OCI-LY3 (cell line): ENCODE measurements around the gene GID4.

Experiments
- CTCF ChIP-seq: fragments of 200-600, 300-600 bp; sonication (generic); IDR thresholded peaks from 2 replicates; pipeline ENCODE4 v1.5.1; 2014; ENCODE audit warnings: antibody characterized with exemption, low read length, low read depth
- EZH2phosphoT487 ChIP-seq: fragments of 200-600 bp; shearing (Covaris generic); IDR thresholded peaks from 2 replicates; pipeline ENCODE4 v1.6.1; 2018; ENCODE audit warnings: antibody characterized with exemption, mixed run types, low read depth

DNA sequence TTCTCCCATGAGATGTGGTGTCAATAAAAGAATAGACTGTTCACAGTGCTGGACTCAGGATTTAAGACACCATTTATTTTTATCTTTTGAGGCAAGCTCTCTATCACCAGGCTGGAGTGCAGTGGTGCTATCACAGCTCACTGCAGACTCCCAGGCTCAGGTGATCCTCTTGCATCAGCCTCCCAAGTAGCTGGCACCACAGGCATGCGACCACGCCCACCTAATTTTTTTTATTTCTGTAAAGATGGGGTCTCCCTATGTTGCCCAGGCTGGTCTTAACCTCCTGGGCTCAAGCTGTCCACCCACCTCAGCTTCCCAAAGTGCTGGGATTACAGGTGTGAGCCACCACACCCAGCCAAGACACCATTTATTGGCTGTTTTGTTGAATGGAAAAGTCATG is 29.9 kb downstream of the GID4 start:
- no peak for TF ChIP-seq CTCF
- no peak for TF ChIP-seq EZH2phosphoT487
